Measurements from ENCODE around the gene LDB3.

DNA sequence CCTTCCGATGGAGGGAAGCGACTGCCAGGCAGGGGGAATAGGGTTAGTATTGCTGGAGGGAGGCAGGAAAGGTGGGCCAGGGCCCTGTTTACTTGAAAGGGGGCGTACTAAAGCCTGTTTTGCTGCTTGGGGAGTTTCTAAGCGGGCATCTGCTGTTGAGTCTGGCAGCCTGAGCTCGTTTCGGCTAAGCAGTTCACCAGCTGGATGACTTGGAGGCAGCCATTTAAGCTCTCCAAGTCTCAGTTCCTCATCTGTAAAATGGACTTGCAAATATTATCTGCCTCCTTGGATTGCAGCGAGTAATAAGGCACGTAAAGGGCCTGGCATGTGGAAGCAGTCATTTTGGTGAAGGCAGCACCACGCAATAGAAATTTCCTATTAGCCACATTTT, 44.0 kb downstream of the LDB3 start:
- TF ChIP-seq CTCF (tag by site-specific recombination; IDR thresholded peaks at IDR 0.05), result no peak
- TF ChIP-seq, protein P1, sequence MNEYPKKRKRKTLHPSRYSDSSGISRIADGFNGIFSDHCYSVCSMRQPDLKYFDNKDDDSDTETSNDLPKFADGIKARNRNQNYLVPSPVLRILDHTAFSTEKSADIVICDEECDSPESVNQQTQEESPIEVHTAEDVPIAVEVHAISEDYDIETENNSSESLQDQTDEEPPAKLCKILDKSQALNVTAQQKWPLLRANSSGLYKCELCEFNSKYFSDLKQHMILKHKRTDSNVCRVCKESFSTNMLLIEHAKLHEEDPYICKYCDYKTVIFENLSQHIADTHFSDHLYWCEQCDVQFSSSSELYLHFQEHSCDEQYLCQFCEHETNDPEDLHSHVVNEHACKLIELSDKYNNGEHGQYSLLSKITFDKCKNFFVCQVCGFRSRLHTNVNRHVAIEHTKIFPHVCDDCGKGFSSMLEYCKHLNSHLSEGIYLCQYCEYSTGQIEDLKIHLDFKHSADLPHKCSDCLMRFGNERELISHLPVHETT (tag by site-specific recombination; IDR thresholded peaks at IDR 0.05), result no peak
- TF ChIP-seq ZNF621 (tag by site-specific recombination; IDR thresholded peaks at IDR 0.05), result no peak
